Mucosa of stomach (tissue), 1 donor: Measurements from ENCODE around the gene KCNH2.

Source experiments
- H3K27me3 ChIP-seq: one replicate; pipeline ENCODE4 v1.7.0; 2013; ENCODE audit warnings: mild to moderate bottlenecking, low read length; ENCODE audit not compliant: control insufficient read depth, insufficient read depth
- H3K36me3 ChIP-seq: one replicate; pipeline ENCODE4 v1.7.0; 2013; ENCODE audit warnings: low read length; ENCODE audit not compliant: control insufficient read depth, insufficient read depth
- H3K4me1 ChIP-seq: one replicate; pipeline ENCODE4 v1.7.0; 2013; ENCODE audit warnings: mild to moderate bottlenecking, low read length; ENCODE audit not compliant: control insufficient read depth, insufficient read depth
- H3K4me3 ChIP-seq: one replicate; pipeline ENCODE4 v1.7.0; 2013; ENCODE audit warnings: low read length
- H3K9ac ChIP-seq: one replicate; pipeline ENCODE4 v1.7.0; 2013; ENCODE audit warnings: mild to moderate bottlenecking, low read length, moderate library complexity
- H3K9me3 ChIP-seq: one replicate; pipeline ENCODE4 v1.7.0; 2013; ENCODE audit warnings: mild to moderate bottlenecking, low read length, moderate library complexity; ENCODE audit not compliant: control insufficient read depth
- donor health status: Pancreatic carcinoma.

Gene KCNH2

DNA sequence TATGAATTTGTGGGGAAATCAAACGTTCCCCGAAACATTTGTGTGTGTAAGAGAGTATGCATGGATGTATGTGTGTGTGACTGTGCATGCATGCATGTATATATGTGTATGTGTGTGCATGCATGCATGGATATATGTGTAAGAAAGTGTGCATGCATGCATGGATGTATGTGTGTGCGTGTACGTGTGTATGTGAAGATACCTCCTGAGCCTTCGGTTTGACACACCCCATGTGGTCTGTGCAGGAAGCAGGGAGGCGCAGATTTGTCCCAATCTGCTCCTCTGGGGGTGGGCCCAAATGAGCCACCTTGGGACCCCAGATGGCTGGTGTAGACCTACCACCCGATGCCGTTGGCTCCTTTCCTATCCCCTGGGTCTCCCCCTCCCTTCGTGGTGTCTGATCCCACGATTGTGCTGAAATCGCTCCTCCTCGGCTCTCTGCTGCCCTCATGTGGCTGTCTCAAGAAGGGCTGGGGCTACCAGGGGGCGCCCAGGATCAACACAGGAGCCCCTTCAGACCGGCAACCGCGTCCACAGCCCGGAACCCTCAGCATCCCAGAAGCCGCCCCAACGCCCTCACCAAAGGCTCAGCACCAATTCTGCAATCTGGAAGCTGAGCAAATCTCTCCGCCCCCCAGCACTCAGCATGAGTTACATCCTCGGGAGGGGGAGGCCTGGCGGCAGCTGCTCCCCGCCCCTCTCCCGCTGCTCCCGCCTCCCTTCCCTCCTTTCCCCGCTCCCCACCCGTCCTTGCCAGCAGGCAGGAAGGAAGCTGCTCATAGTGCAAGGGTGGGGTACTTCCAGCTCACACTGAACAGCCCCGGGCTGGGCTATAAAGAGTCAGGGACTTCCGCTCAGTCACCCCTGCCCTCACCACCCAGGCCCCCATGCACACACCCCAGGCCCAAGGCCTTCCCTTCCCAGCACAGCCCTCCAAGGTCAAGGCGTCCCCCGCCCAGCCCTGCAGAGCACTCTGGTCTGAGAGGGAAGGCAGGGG is 10.4 kb upstream of the KCNH2 start:
- Histone ChIP-seq H3K4me1 (no peaks in the 10 kb centered on the region), H3K9me3 (no peaks in the 10 kb centered on the region), H3K9ac (no peak overlapping the region), H3K27me3 (peaks cover 3% of the 10 kb centered on the region), H3K36me3 (no peaks in the 10 kb centered on the region), H3K4me3 (no peak overlapping the region)

DNA sequence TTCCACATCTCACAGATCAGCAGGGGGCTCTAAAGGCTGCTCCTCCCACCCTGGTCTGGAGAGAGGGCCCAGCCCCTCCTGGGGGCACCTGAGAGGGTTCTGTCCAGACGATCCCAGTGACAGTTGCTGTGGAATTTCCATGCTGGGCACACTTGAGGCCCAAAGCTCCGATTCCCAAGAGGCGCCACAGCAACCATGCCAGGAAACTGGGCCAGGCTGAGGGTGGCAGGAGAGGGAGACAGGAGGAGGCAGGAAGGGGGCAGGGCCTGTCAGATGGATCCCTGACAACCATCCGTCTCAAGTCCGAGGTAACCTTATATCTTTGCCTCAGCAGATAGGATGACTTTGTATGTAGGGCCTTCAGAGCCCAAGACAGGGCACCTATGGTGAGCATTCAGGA is 8.4 kb upstream of the KCNH2 start:
- H3K9me3 ChIP-seq, result no peaks in the 10 kb centered on the region
- H3K27me3 ChIP-seq, result no peaks in the 10 kb centered on the region
- no peak overlapping the region for H3K4me3 ChIP-seq
- no peaks in the 10 kb centered on the region for H3K4me1 ChIP-seq
- H3K9ac ChIP-seq, result no peak overlapping the region
- no peaks in the 10 kb centered on the region for H3K36me3 ChIP-seq

DNA sequence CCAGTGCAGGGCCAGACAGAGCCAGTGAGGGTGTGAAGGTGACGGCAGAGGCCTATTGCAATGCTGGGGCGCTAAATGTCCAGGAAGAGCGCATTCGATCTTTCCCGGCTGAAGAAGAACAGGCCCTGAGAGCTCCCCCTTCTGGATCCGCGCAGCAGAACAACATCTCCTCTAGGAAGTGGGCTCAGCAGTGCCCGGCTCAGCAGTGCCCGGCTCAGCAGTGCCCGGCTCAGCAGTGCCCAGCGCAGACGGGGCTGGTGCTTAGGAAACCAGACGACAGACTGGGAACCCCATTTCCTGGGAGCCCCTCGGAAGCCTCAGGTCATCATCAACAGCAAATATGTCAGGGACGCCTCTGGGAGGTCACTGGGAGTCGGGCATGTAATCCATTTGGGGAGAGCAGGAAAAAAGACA is 8.0 kb upstream of the KCNH2 start:
- Histone ChIP-seq H3K27me3 (peaks cover 3% of the 10 kb centered on the region), H3K4me1 (no peaks in the 10 kb centered on the region), H3K9ac (no peak overlapping the region), H3K36me3 (no peaks in the 10 kb centered on the region), H3K9me3 (no peaks in the 10 kb centered on the region), H3K4me3 (no peak overlapping the region)

DNA sequence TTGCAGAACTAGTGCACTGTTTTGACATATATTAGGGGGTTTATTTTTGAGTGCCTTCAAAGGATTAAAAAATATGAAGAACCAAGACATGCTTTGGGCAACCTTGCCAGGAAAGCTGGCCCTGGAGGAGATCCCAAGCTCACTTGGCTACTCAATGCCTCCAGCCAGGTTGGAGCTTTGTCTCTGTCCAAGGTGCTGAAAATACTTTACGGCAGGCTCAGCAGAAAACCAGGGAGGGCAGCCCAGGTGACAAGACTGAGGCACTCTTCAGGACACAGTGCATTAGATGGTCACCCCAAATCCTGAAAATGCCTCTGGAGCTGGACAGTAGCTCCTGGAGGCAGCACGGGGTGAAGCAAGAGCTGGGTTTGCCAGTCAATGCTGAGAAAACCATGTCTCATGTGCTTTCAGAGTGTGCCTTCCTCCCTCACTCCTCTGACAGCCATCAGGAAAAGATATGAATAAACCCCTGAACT is 5.8 kb upstream of the KCNH2 start:
- Histone ChIP-seq H3K9me3 (no peaks in the 10 kb centered on the region), H3K4me1 (peaks cover 1% of the 10 kb centered on the region), H3K36me3 (no peaks in the 10 kb centered on the region), H3K9ac (no peak overlapping the region), H3K4me3 (no peak overlapping the region), H3K27me3 (peaks cover 24% of the 10 kb centered on the region)

DNA sequence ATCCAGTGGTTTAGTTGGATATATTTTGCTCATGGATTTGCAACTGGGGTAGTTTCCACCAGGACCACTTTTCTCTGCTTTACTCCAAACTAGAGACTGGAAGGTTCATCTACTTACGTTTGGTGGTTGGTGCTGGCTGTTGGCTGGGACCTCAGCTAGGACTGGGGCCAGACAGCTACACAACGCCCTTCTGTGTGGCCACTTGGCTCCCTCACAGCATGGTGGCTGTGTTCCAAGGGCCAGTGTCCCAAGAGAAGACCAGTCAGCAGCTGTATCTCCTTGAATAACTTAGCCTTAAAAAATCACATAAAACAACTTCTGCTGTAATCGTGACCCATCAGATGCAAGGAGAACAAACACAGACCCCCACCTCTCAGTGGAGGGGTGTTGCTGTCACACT is 4.2 kb upstream of the KCNH2 start:
- Histone ChIP-seq H3K27me3 (peaks cover 33% of the 10 kb centered on the region), H3K9me3 (no peaks in the 10 kb centered on the region), H3K36me3 (no peaks in the 10 kb centered on the region), H3K4me3 (no peak overlapping the region), H3K9ac (no peak overlapping the region), H3K4me1 (peaks cover 8% of the 10 kb centered on the region)

DNA sequence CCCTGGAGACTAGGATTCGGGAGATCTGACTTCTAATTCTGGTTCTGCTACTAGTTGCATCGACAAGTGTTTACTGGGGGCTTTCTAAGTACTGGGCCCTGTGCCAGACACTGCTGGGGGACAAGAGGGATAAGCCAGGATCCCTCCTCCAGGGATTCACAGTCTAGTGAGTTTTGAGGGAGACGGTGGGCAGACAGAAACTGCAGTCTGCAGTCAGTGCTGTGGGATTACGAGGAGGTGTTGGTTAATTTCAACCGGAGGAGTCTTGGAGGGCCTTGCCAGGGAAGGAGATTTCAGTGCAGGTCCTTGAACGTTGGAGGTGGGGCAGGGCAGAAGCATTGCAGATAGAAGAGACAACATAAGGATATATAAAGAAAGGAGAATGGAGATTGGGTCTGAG is 3.5 kb upstream of the KCNH2 start:
- H3K27me3 ChIP-seq, result peaks cover 40% of the 10 kb centered on the region
- H3K9me3 ChIP-seq, result no peaks in the 10 kb centered on the region
- no peak overlapping the region for H3K4me3 ChIP-seq
- H3K4me1 ChIP-seq, result peaks cover 8% of the 10 kb centered on the region
- no peak overlapping the region for H3K9ac ChIP-seq
- no peaks in the 10 kb centered on the region for H3K36me3 ChIP-seq

DNA sequence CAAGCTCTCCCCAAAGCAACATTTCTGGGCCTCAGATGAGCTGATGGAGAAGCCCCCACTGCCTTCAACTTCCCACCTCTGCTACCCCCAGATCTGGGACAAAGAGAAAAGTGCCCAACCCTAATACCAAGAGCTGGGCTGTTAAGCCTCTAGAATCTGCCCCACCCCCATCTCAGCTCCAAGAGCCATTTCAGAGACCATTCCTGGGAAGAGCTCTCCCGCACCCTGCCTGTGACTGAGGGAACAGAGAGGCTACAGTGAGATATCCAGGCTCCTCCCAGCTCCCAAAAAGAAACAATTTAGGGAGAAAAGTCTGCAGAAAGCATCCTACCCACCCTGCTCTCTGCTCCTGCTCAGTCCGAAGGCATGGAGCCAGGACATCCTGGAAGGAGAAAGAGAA is 2.5 kb upstream of the KCNH2 start:
- H3K36me3 ChIP-seq, result no peaks in the 10 kb centered on the region
- H3K9ac ChIP-seq, result no peak overlapping the region
- H3K9me3 ChIP-seq, result no peaks in the 10 kb centered on the region
- peaks cover 10% of the 10 kb centered on the region for H3K4me1 ChIP-seq
- peaks cover 49% of the 10 kb centered on the region for H3K27me3 ChIP-seq
- no peak overlapping the region for H3K4me3 ChIP-seq

DNA sequence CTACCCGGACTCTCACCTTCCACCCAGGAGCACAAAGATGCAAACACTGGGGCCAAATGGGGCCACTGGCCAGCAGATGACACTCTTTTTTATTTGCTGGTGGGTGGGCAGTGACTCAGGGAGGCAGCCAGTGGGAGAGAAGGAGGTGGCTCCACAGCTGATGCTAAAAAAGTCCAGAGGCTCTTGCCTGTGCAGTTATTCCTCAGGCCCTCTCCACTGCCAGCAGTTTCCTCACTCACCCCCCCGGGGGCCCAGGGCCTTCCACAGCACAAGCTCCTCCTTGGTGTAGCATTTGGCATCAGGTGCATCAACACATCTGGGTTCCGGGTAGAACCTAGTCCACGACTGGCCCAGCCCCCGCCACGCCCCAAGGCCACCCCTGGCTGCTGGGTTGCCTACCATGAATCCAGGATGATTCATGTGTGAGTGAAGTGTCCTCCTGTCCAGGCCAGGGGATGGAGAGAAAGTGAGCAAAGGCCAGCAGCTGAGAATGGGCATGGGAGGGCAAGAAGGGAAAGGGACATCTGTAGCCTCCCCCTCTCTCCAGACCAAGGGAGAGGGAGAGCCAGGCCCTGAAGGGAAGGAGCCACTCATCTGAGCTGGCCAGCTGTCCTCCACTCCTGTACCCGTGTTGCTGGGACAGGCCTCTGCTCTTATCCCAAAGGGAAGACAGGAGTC is 1.7 kb upstream of the KCNH2 start:
- no peak overlapping the region for H3K9ac ChIP-seq
- H3K27me3 ChIP-seq, result peaks cover 57% of the 10 kb centered on the region
- no peaks in the 10 kb centered on the region for H3K36me3 ChIP-seq
- H3K4me1 ChIP-seq, result peaks cover 18% of the 10 kb centered on the region
- H3K4me3 ChIP-seq, result no peak overlapping the region
- H3K9me3 ChIP-seq, result no peaks in the 10 kb centered on the region

DNA sequence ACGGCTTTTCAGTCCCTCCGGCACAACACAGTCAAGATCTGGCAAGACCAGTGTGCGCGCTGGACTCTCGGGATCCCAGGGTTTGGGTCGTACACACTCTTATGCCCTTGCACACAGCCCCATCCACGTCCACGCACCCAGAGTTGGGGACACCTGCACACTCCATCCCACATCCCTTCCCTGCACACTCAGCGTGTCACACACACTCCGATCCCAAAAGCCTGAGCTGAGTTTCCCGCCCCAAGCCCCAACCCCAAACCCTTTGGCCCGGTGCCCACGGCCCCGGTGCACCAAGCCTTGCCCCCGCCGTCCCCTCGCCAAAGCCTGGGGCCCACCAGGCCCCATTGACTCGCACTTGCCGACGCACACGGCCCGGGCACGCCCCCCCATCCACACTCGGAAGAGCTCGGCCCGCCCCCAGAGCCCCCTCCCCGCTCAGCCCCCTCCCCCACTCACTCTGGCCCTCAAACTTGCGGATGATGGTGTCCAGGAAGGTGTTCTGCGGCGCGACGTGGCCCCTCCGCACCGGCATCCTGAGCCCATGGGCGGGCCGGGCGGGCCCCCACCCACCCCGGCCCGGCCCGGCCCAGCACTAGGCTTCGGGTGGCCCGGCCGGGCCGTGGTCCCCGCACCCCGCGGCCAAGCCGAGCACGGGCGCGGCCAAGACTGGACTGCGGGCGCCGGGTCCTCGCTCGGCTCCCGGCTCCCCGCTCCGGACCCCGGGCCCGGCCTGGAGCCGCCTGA is 567 bp downstream of the KCNH2 start:
- H3K36me3 ChIP-seq, result no peaks in the 10 kb centered on the region
- no peak overlapping the region for H3K9ac ChIP-seq
- H3K4me1 ChIP-seq, result peaks cover 24% of the 10 kb centered on the region
- H3K4me3 ChIP-seq, result no peak overlapping the region
- peaks cover 68% of the 10 kb centered on the region for H3K27me3 ChIP-seq
- H3K9me3 ChIP-seq, result no peaks in the 10 kb centered on the region

DNA sequence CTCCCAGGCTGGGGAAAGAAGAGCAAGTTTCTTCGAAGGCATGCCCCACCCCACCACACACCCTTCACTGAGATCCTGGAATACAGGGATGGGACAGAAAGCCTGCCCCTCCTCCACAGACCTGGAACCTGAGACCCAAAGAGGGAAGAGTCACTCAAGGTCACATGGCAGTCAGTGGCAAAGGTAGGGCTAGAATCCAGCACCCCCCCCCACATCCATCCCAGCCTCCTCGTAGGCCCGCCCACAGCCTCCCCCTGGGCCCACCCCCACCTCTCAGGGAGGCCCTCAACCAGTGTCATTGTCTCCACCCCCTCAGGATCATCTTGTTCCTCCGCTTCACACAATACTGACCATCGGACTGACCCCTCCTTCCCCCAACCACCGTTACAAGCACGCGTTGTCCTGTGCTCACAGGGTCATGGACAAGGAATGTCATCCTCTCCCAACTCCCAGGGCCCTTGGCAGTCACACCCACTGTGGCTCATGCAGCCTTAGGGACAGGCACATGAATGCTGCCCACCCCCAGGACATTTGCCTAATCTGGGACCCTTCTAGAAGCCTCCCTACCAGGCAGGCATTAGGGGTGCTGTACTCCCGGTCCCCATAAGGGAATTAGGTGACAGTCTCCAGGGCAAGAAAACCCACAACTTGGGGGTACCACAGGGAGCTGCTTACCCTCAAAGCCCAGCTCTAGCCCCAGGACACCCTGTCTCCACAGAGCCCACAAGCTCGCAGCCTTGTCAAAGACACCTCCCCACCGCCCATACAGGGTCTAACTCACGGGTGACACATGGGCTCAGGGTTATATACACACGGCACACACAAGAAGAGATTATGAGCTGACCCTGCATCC is 1.4 kb downstream of the KCNH2 start:
- no peak overlapping the region for H3K4me3 ChIP-seq

DNA sequence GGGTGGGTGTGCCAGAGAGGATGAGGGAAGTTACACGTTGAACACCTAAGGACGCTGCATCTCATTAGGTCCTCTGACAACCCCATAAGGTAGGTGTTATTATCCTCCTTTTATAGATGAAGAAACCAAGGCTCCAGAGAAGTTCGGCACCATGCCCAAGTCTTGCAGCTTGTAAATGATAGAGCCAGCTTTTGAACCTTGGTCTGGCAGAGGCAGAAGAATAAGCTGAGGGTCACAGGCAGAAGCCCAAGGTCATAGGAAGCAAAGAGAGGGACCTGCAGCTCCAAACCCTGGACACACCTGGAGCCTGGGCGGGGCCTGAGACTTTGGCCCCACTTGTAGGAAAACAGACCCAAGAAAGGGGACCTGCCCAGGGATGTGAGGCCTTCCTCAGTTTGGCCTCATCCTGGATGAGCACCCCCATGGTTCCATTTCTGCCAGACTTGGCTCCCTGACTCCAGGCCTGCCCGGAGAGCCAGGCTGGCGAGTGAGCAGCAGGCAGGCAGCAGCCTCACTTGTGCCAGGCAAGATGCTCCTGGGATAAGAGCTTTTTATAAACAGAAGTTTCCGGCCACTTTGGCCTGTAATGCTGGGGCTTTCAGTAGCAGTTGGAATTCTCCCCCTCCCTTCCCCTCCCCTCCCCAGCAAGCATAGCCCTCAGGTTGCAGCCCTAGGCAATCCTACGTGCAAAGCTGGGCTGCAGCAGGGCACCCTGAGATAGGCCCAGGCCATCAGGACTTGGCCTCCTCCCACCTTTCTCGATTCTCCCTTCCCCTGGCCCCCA is 2.4 kb downstream of the KCNH2 start:
- Histone ChIP-seq H3K27me3 (peaks cover 61% of the 10 kb centered on the region), H3K4me1 (peaks cover 38% of the 10 kb centered on the region), H3K36me3 (no peaks in the 10 kb centered on the region), H3K9me3 (no peaks in the 10 kb centered on the region), H3K9ac (no peak overlapping the region), H3K4me3 (no peak overlapping the region)

More for the DNA sequence above, 1.4 kb downstream of the KCNH2 start:
- Histone ChIP-seq H3K9ac (no peak overlapping the region), H3K4me1 (peaks cover 32% of the 10 kb centered on the region), H3K36me3 (no peaks in the 10 kb centered on the region), H3K9me3 (no peaks in the 10 kb centered on the region), H3K27me3 (peaks cover 68% of the 10 kb centered on the region)
